Skin epidermis (tissue), 12 donors: ENCODE measurements around the gene SLC6A6.

Experiments
- H3K27ac ChIP-seq, 21 experiments: fragments of 200-600 bp; sonication (generic) in 11 of 21; one replicate each; pipeline ENCODE4 v1.5.0; 2020; ENCODE audit warnings: mild to moderate bottlenecking in 3 of 21, inconsistent platforms in 2 of 21, moderate library complexity in 2 of 21
- H3K4me3 ChIP-seq, 7 experiments: fragments of 200-600 bp; sonication (generic) in 2 of 7; one replicate each; pipeline ENCODE4 v1.5.0; 2020; ENCODE audit warnings: inconsistent platforms in 2 of 7, mild to moderate bottlenecking in 2 of 7, moderate library complexity in 1 of 7

Gene SLC6A6

GRCh38 chr3:14458434-14459275 lies 56.2 kb downstream of the SLC6A6 start:
- Histone ChIP-seq H3K27ac (peak overlapping the region in 4 of 21 experiments; percentile 5 to 16 (median 12)), H3K4me3 (no peak overlapping the region)

DNA sequence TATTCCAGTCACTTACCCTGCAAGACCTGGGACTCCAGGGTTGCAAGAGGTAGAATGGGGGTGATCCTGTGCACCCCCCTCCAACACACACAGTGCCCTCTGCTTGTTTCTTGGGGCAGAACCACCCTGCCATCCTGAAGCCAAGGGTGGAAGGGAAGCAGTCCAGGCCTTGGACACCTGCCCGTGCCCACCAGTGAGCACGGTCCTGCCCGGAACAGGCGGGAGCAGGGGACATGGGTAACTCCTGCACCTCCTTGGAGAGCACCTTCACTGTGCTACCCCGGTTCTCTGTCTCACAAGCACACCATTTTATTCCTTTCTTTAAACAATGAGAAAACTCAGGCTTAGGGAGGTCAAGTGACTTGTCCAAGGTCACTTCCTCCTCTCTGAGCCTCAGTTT lies 57.0 kb downstream of the SLC6A6 start:
- Histone ChIP-seq H3K27ac (peak overlapping the region in 3 of 21 experiments; percentile 5 to 16 (median 14)), H3K4me3 (no peak overlapping the region)

- no peak overlapping the region for H3K27ac ChIP-seq
Measured at GRCh38 chr3:14459787-14460186, 57.4 kb downstream of the SLC6A6 start.

GRCh38 chr3:14460342-14461005 lies 58.1 kb downstream of the SLC6A6 start:
- H3K27ac ChIP-seq = peak overlapping the region in 3 of 21 experiments; percentile 23 to 28 (median 26)
- no peak overlapping the region for H3K4me3 ChIP-seq

More at GRCh38 chr3:14459787-14460186, 57.4 kb downstream of the SLC6A6 start:
- H3K4me3 ChIP-seq = no peak overlapping the region

DNA sequence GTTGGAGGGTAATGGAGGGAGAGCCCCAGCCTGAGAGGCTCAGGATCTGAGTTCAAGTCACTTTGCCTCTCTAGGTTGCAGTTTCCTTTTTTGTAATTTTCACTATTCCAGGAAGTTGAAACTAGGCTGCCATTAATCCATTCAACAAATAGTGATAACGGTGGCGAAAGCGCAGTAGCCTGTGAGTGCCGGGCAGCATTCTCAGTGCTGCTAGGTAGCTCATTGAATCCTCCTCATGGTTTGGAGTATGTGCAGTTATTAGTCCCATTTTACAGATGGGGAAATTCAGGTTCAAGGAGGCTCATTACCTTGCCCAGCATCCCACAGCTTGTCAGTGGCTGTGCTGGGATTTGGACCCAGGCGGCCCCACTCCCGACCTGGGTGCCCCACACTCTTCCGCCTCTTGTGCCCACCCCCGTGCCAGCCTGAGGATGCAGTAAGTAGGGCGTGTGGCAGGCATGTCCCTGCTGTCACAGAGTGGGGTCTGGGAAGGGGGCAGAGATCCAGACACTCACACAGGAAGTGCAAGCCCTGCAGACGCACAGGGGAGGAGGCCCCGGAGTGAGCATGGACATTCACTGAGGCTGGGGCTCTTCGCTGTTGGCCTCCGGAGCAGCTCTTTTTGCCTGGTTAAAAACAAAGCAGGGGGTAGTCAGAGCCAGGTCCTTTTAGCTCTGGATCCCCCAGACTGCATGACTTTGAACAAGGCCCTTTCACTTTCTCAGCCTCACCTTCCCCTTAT lies 58.8 kb downstream of the SLC6A6 start:
- no peak overlapping the region for H3K4me3 ChIP-seq
- H3K27ac ChIP-seq = peak overlapping the region in 5 of 21 experiments; percentile 18 to 47 (median 28)

GRCh38 chr3:14461748-14462324 lies 59.4 kb downstream of the SLC6A6 start:
- peak overlapping the region in 6 of 21 experiments; percentile 1 to 47 (median 14) for H3K27ac ChIP-seq
- no peak overlapping the region for H3K4me3 ChIP-seq

GRCh38 chr3:14462738-14463137 lies 60.3 kb downstream of the SLC6A6 start:
- H3K27ac ChIP-seq = peak overlapping the region in 2 of 21 experiments; percentile 1 to 38
- H3K4me3 ChIP-seq = no peak overlapping the region

- peak overlapping the region in 1 of 21 experiments; percentile 38 for H3K27ac ChIP-seq
Measured at GRCh38 chr3:14463330-14464140, 61.1 kb downstream of the SLC6A6 start.

DNA sequence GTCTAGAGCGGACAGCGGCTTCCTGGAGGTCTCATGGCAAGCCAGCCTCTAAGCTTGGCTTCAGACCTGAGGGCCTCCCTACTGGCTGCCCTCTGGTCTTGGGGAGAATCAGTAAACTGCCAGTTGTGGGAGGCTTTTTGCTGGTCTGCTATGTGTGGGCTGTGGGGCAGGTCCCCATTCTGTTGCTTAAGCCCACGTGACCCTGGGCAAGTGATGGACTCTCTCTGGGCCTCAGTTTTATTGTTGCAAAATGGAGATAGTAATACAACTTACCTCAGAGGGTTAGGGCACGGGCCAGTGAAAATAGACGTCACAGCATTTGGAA lies 61.7 kb downstream of the SLC6A6 start:
- H3K4me3 ChIP-seq = no peak overlapping the region
- no peak overlapping the region for H3K27ac ChIP-seq

More at GRCh38 chr3:14463330-14464140, 61.1 kb downstream of the SLC6A6 start:
- no peak overlapping the region for H3K4me3 ChIP-seq

- no peak overlapping the region for H3K4me3 ChIP-seq
- no peak overlapping the region for H3K27ac ChIP-seq
Measured at GRCh38 chr3:14464521-14464920, 62.1 kb downstream of the SLC6A6 start.

GRCh38 chr3:14465425-14465824 lies 63.0 kb downstream of the SLC6A6 start:
- Histone ChIP-seq H3K4me3 (no peak overlapping the region), H3K27ac (no peak overlapping the region)

DNA sequence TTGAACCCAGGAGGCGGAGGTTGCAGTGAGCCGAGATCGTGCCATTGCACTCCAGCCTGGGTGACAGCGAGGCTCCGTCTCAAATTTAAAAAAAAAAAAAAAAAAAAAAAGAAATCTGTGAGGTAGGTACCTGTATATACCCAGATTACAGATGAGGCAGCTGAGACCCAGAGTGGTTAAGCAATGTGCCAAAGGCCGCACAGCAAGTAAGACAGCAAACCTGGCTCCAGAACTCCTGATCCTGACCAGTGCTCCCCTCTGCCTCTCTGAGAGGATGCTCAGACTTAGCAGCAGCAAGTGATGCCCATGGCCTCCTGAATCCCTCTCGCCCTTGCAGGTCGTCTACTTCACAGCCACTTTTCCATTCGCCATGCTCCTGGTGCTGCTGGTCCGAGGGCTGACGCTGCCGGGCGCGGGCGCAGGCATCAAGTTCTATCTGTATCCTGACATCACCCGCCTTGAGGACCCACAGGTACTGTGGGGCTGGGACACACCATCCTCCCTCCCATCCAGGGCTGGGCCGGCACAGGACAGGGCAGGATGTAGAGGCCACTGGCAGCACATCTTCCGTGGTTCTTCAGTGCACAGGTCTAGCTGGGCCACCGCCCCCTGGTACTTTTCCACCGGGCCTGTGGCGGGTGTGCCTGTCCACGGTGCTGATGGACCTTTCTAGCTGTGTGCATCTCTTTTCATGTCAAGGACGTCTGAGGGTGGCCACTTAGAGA lies 63.9 kb downstream of the SLC6A6 start:
- H3K27ac ChIP-seq = no peak overlapping the region
- H3K4me3 ChIP-seq = no peak overlapping the region

- H3K27ac ChIP-seq = no peak overlapping the region
- H3K4me3 ChIP-seq = no peak overlapping the region
Measured at GRCh38 chr3:14467814-14468620, 65.6 kb downstream of the SLC6A6 start.

GRCh38 chr3:14468621-14468981 lies 66.2 kb downstream of the SLC6A6 start:
- Histone ChIP-seq H3K27ac (no peak overlapping the region), H3K4me3 (no peak overlapping the region)

DNA sequence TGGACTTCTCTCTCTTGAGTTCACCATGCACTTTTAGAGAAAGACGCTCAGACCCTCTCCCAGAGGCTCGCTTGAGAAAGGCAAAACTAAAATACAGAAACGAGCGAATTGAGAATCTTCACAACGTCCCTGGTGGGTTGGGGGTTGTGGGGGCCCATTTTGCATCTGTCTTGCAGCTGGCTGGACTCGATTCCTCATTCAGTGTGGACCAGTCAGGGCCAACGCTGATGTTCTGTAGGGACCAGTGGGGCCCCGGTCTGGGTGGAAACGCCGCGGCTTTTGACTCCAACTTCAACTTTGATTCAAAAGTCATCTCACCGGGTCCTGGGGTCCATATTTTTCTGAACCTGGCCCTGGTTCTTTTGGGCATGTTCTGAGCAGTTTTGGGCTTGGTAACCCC lies 68.1 kb downstream of the SLC6A6 start:
- Histone ChIP-seq H3K4me3 (no peak overlapping the region), H3K27ac (no peak overlapping the region)

DNA sequence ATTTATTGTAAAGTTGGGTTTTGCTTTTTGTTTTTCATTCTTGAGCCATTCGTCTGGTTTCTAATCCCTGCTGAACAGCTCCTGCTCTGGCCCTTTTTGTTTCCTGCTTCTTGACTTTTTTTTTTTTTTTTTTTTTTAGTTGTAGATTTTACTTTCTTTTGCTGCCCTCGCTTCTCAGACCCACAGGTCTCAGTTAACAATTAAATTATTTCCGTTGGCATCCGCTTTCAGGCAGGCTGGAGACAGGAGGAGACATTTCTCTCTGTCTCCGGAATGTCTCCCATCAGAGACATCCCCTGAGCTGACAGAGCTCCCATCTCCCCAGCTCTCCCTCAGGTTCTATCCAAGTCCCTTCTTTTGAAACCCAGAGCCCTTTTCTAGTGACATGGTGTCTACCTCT lies 68.6 kb downstream of the SLC6A6 start:
- Histone ChIP-seq H3K4me3 (no peak overlapping the region), H3K27ac (no peak overlapping the region)

DNA sequence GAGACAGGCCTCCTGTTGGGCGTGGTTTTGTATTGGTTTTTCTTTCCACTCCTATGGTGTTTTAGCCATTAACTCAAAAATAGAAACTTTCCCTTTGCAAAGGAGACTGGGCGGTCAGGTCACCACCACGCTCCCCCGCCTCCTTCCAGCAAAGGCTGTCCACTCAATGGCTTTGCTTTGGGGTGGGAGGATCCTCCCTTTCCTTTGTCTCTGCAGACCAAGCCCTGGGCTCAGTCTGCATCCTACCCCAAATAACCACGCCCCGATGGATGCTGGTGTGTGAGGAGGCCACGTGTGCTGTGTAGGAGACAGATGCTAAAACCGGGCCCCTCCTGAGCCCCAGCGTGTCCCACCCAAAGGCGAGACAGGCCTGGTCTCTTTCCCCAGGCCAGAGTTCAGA lies 69.3 kb downstream of the SLC6A6 start:
- Histone ChIP-seq H3K27ac (peak overlapping the region in 2 of 21 experiments; percentile 30 to 48), H3K4me3 (no peak overlapping the region)
